Measurements from ENCODE around the gene RASAL2. TPM values are rescaled to one million over a fixed set of nuclear protein-coding genes. Genes with fewer than 3 reads are reported as not detected.

Gene RASAL2
- total RNA-seq, 1 experiment from 2014 or later, result 22.2 TPM

DNA sequence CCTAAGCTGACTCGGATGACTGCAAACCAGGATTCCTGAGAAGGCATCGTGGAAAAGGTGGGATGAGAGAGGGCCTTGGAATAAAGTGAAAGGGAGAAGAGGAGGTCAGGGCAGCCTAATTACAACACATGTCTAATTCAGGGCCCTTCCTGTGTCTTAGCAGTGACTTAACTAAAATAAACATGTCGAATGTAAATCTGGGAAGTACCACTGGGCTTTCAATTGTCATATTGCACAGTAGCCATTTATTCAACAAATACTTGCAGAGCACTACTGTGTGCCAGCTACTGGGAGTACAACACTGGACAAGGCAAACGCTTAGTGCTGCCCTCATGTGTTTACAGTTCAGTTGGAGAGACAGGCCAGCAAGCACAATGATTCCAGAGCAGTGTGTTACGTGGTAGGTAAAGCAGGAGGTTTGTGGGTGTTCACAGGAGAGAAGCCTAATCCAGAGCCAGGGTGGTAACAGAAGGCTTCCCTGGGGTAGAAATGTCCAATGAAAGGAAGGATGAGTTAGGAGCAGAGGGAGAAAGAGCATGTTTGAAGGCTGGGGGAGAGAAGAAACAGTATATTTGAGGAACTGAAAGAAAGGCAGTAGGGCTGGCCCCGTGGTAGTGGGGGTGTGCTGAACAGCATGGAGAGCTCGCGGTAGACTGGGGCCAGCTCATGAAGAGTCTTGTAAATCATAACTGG is 38.0 kb upstream of the RASAL2 start:
- H3K4ac ChIP-seq (ENCODE audit: low read depth, low read length), result no peak overlapping the region
- H2BK12ac ChIP-seq (ENCODE audit: insufficient read length, low read depth, low read length), result no peak overlapping the region
- Mint-ChIP-seq H3K4me1 (peaks cover 60 to 72% of the 10 kb centered on the region in 2 experiments), H3K27me3 (ENCODE audit: low read depth) (peaks cover 1% of the 10 kb centered on the region; the same call in 1 of the 2 replicates), H3K36me3 (ENCODE audit: insufficient read depth in 1 of 3, low read depth in 3 of 3) (no peaks in the 10 kb centered on the region), H3K27ac (0 out of 7 replicates have a peak overlapping the region, but pooled peaks of 1 of the 3 experiments have one; percentile 1), H3K4me3 (no peak overlapping the region), H3K9me3 (no peaks in the 10 kb centered on the region)
- 0 out of 2 replicates have a peak, but pooled peaks cover 2% of the 10 kb centered on the region for H3K27me3 ChIP-seq (ENCODE audit: insufficient read depth, low read length)
- H2BK20ac ChIP-seq (ENCODE audit: low read depth, low read length, poor library complexity, severe bottlenecking), result no peak overlapping the region
- no peak overlapping the region for H3K14ac ChIP-seq (ENCODE audit: insufficient read depth, low read length)
- no peak overlapping the region for H3T11ph ChIP-seq (ENCODE audit: low read length)
- H4K5ac ChIP-seq (ENCODE audit: insufficient read length, low read depth, low read length), result no peak overlapping the region
- H3K18ac ChIP-seq (ENCODE audit: insufficient read length, low read depth, low read length), result no peak overlapping the region
- H3K4me1 ChIP-seq (ENCODE audit: insufficient read depth, low read length), result peaks cover 8% of the 10 kb centered on the region; the same call in 1 of the 2 replicates
- H4K20me1 ChIP-seq (ENCODE audit: control insufficient read depth, insufficient read depth, insufficient read length), result no peaks in the 10 kb centered on the region
- H2AFZ ChIP-seq (ENCODE audit: low read length), result no peak overlapping the region
- no peaks in the 10 kb centered on the region for H3K79me1 ChIP-seq (ENCODE audit: insufficient read depth, low read depth, low read length, poor library complexity, severe bottlenecking)
- no peaks in the 10 kb centered on the region for H3K79me2 ChIP-seq (ENCODE audit: insufficient read depth, low read length)
- TF ChIP-seq CTCF (conservative IDR thresholded peaks at IDR 0.05), result no peak; the same call in 2 of the 3 replicates
- H3K23ac ChIP-seq (ENCODE audit: insufficient read length, low read depth, low read length), result no peak overlapping the region
- no CpG with 5 or more reads among the region's 8 CpGs for WGBS (ENCODE audit: extremely low coverage, insufficient read length, low lambda C conversion rate)
- H2BK5ac ChIP-seq (ENCODE audit: insufficient read length, low read length), result no peak overlapping the region
- H2BK15ac ChIP-seq (ENCODE audit: low read depth, low read length), result no peak overlapping the region
- no peak overlapping the region for H3K27ac ChIP-seq (ENCODE audit: insufficient read length, low read depth, low read length)
- H3K9ac ChIP-seq (ENCODE audit: extremely low read depth, insufficient read length, low read length), result no peak overlapping the region
- H4K91ac ChIP-seq (ENCODE audit: insufficient read length, low read depth, low read length), result no peak overlapping the region
- H3K56ac ChIP-seq (ENCODE audit: insufficient read length, low read depth, low read length), result no peak overlapping the region
- no peaks in the 10 kb centered on the region for H3K23me2 ChIP-seq (ENCODE audit: insufficient read length, low read depth, low read length, poor library complexity, severe bottlenecking)
- no peaks in the 10 kb centered on the region for H3K9me3 ChIP-seq (ENCODE audit: control insufficient read depth, low read depth, low read length)
- no peak for DNase-seq
- no peak overlapping the region for H4K8ac ChIP-seq (replicated peaks; ENCODE audit: insufficient read length, low read depth, low read length)
- no peak overlapping the region for H2BK120ac ChIP-seq (ENCODE audit: low read depth, low read length, poor library complexity, severe bottlenecking)
- H2AK5ac ChIP-seq (ENCODE audit: insufficient read length, low read length), result no peak overlapping the region
- H3K4me2 ChIP-seq (ENCODE audit: insufficient read depth, insufficient read length, low read length), result no peak overlapping the region
